ENCODE data around the gene DOCK9.

The DOCK9 gene

GRCh38 chr13:98986226-98986846 is 8.5 kb upstream of the DOCK9 start:
- DNase-seq = no peak
- H3K9me3 ChIP-seq = no peaks in the 10 kb centered on the region
- H3K4me3 ChIP-seq = no peak overlapping the region
- peaks cover 0 to 8% (median 0%) of the 10 kb centered on the region in 4 donors for H3K4me1 ChIP-seq
- TF ChIP-seq, protein P1, sequence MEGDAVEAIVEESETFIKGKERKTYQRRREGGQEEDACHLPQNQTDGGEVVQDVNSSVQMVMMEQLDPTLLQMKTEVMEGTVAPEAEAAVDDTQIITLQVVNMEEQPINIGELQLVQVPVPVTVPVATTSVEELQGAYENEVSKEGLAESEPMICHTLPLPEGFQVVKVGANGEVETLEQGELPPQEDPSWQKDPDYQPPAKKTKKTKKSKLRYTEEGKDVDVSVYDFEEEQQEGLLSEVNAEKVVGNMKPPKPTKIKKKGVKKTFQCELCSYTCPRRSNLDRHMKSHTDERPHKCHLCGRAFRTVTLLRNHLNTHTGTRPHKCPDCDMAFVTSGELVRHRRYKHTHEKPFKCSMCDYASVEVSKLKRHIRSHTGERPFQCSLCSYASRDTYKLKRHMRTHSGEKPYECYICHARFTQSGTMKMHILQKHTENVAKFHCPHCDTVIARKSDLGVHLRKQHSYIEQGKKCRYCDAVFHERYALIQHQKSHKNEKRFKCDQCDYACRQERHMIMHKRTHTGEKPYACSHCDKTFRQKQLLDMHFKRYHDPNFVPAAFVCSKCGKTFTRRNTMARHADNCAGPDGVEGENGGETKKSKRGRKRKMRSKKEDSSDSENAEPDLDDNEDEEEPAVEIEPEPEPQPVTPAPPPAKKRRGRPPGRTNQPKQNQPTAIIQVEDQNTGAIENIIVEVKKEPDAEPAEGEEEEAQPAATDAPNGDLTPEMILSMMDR (IDR thresholded peaks at IDR 0.05) = no peak
- intact Hi-C loops (cut with DNase I; ENCODE audit: low total_unique reads) = no loop called here
- H3K36me3 ChIP-seq = no peaks in the 10 kb centered on the region
- H3K27me3 ChIP-seq = no peaks in the 10 kb centered on the region
- H3K27ac ChIP-seq = no peak overlapping the region

DNA sequence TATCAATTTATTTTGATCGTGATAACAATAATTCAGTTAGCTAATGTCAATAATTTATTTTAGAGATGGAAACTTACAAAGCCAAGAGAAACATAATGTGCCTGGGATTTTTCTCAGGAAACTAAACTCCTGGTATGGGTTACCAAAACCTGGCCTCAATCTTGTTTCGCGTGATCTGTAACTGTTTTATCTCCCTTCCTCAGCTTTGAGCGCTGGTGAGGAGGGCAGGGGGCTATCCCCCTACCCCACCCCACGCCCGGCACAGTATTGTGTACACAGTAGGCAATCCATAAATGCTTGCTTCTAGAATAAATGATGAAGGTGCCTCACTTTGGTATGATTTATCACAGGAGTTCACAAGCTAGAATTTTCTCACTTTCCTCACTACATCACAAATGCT is 7.7 kb upstream of the DOCK9 start:
- intact Hi-C loops (cut with DNase I; ENCODE audit: low total_unique reads) = no loop called here

DNA sequence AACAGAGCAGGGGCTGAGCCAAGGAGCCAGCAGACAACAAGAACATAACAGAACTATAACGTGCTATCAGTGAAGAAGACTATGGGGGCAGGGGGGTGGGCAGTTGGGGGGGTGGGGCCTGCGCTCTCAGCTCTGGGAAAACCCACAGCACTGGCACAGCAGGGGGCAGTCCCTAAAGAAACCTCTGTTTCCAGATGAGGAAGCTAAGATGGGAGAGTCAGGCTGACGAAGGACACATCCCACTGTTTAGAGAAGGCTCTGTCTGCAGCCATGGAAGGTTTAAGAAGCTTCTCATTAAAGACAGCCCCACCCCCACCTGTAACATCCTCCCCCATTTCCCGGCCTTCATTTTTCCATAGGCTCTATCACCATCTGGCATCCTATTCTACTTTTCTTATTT is 7.1 kb upstream of the DOCK9 start:
- peaks cover 0 to 12% (median 0%) of the 10 kb centered on the region in 4 donors for H3K4me1 ChIP-seq
- no peaks in the 10 kb centered on the region for H3K36me3 ChIP-seq
- TF ChIP-seq, protein P1 (IDR thresholded peaks at IDR 0.05) = no peak
- intact Hi-C loops (cut with DNase I; ENCODE audit: low total_unique reads) = no loop called here
- no peaks in the 10 kb centered on the region for H3K27me3 ChIP-seq
- no peak for DNase-seq
- no peak overlapping the region for H3K4me3 ChIP-seq
- no peak overlapping the region for H3K27ac ChIP-seq
- no peaks in the 10 kb centered on the region for H3K9me3 ChIP-seq

More for the DNA sequence above, 7.7 kb upstream of the DOCK9 start:
- DNase-seq = no peak
- Histone ChIP-seq H3K27ac (no peak overlapping the region), H3K4me3 (no peak overlapping the region), H3K9me3 (no peaks in the 10 kb centered on the region), H3K4me1 (peaks cover 0 to 8% (median 0%) of the 10 kb centered on the region in 4 donors), H3K27me3 (no peaks in the 10 kb centered on the region), H3K36me3 (no peaks in the 10 kb centered on the region)
- TF ChIP-seq, protein P1 (IDR thresholded peaks at IDR 0.05) = no peak

DNA sequence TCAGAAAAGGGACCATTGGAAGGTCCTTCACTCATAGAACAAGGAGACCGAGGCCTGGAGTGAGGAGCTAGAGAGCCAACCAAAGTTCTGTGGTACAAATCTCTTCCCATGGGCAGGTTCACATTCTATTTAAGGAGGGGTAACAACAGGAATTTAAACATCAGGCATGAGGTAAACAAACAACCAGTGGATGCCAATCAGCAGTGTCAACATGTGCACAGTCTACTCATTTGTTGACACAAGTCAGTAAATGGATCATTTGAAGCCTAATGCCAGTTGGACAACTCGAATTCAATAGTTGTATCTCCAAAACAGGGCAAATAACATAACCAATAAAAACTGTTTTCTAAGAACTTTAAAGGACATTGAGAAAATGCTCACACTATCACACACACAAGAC is 6.3 kb upstream of the DOCK9 start:
- TF ChIP-seq, protein P1 (IDR thresholded peaks at IDR 0.05) = no peak
- no peaks in the 10 kb centered on the region for H3K27me3 ChIP-seq
- H3K4me1 ChIP-seq = peaks cover 0 to 14% (median 0%) of the 10 kb centered on the region in 4 donors
- intact Hi-C loops (cut with DNase I; ENCODE audit: low total_unique reads) = no loop called here
- no peaks in the 10 kb centered on the region for H3K9me3 ChIP-seq
- no peaks in the 10 kb centered on the region for H3K36me3 ChIP-seq
- no peak for DNase-seq
- H3K27ac ChIP-seq = no peak overlapping the region
- no peak overlapping the region for H3K4me3 ChIP-seq

DNA sequence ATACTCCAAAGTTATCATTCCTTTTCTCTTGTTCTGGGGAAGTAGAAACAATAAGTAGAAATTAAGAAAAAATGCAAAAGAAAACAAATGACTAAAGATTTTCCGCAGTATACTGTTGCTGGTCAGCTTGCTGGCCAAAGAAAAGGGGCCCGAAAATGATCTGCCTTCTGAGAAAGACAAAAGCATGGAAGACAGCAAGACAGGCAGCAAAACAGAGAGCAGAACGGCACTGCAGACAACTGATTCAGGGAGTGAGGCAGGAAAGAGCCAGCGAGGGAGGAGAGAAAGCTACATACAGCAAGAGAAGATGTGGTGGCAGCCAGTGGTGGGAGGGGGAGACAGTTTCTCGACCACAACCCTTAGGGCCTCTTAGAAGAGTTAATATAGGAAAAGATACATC is 5.3 kb upstream of the DOCK9 start:
- no peaks in the 10 kb centered on the region for H3K9me3 ChIP-seq
- H3K4me1 ChIP-seq = peaks cover 0 to 19% (median 2%) of the 10 kb centered on the region in 4 donors
- H3K4me3 ChIP-seq = no peak overlapping the region
- intact Hi-C loops (cut with DNase I; ENCODE audit: low total_unique reads) = loop anchor here (2.0 kb wide), 1 partner anchor 24 kb away; no protein-coding TSS in a partner anchor
- no peaks in the 10 kb centered on the region for H3K27me3 ChIP-seq
- TF ChIP-seq, protein P1 (IDR thresholded peaks at IDR 0.05) = no peak
- no peaks in the 10 kb centered on the region for H3K36me3 ChIP-seq
- DNase-seq = no peak
- no peak overlapping the region for H3K27ac ChIP-seq

All from tibial artery (tissue), 4 donors.